Endothelial cell of hepatic sinusoid (primary cell): ENCODE data around the gene PTX4.

Experiments used
- in situ Hi-C: cut with HindIII; loops from 2 replicates; pipeline ENCODE4 v1.10.0; 2017; ENCODE audit warnings: low sequenced_read_pairs

Gene PTX4

DNA sequence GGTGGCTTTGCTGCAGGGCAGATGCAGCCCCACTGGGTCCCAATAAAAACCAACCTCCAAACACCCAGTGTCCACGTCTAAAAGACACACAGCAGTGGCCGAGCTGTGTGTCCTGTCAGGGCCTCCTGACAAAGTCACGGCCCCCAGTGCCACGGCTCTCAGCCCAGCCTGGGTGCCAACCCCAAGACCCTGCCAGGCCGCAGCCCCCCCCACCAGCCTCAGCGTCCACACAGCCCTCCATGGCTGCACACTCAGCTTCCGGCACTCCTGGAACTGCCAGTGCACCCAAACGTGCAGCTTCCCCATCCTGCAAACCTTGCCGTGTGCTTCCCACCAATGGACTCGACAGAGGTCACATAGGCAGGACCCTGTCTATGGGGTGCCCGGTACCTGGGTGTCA, 40.8 kb downstream of the PTX4 start:
- in situ Hi-C loops, result no loop called here

- in situ Hi-C loops, result no loop called here
Observed at GRCh38 chr16:1446296-1447080, 42.3 kb downstream of the PTX4 start.

DNA sequence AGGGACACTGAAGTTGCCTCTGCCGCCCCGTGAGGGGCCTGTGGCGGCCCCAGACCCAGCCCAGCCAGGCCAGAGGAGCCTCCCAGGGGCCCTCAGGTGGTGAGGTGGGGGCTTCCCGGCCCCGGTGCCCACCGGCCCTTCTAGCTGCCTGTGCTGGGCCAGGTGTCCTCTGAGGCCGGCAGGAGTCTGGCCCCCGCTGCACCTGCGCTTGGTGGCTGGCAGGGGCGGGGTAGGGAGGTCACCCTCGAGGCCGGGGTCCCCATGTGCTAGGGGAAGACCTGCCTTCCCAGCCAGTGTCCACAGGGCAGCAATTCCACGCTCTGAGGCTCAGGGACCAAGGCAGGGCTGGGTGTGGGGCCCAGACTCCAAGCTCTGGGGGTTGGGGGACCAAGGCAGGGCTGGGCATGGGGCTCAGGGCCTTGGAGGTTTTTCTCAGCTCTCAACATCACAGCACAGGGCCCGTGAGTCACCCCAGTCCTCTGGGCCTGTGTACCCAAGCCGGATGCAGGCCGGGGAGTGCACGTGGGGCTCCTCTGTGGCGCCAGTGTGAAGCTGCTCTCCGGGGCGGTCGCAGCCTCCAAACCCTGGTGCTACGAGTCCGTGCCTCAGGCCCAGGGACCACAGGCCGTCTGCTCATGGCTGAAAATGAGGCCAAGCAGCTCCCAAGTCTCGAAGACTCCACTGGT, 43.1 kb downstream of the PTX4 start:
- in situ Hi-C loops, result no loop called here

GRCh38 chr16:1444730-1445517, 43.8 kb downstream of the PTX4 start:
- in situ Hi-C loops, result no loop called here

- in situ Hi-C loops, result no loop called here
Observed at GRCh38 chr16:1443980-1444729, 44.6 kb downstream of the PTX4 start, which contains the start of gene CCDC154. Gene CCDC154 (minus strand): TSS chr16:1444556. CDS start chr16:1444322, 234 bp downstream.

DNA sequence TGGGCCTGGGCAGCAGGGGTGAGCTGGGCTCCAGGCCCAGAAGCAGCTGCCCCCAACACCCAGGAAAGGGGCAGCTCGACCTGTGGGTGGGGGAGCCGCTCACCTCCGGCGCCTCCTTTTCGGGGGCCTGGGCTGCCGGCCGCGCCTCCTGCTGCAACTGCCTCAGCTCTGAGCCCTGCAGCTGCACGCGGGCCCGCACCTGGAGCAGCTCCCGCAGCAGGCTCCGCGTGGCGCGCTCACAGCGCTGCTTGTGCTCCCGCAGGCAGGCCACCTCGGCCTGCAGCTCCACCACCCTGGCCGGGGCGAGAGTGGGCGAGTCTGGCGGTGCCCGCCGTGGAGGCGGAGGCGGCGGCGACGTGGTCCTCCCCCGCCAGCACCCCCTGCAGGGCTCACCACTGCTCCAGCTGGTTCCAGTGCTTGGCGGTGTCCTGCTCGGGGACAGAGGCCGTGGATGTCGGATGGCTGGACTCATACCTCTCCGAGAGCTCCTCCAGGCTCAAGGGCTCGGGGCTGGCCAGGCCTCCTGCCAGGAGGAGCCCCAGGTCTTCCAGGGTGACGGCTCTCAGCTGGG, 45.3 kb downstream of the PTX4 start:
- in situ Hi-C loops, result no loop called here

DNA sequence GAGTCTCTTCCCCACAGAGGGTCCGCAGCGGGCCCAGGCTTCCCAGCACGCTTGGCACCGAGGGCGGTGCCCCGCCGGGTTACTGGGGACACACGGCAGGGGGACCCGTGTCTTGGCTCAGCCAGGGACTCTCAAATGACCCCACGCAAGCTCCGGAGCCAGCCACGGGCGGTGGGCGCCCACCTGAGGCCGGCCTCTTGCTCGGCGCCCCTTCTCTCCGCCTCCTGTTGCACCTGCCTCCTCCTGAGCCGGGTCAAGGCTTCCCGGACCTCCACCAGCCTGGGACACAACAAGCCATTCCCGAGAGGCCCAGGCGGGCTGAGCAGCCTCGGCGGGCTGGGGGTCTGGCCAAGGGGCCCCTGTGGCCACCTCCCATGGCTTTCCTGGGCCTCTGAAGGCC, 46.0 kb downstream of the PTX4 start:
- in situ Hi-C loops, result no loop called here

GRCh38 chr16:1441391-1441829, 47.3 kb downstream of the PTX4 start:
- in situ Hi-C loops, result no loop called here

GRCh38 chr16:1439699-1440074, 49.1 kb downstream of the PTX4 start:
- in situ Hi-C loops, result loop anchor here (5.0 to 10.0 kb wide), 2 partner anchors 45 to 62 kb away; partner anchors contain the start of gene PTX4

DNA sequence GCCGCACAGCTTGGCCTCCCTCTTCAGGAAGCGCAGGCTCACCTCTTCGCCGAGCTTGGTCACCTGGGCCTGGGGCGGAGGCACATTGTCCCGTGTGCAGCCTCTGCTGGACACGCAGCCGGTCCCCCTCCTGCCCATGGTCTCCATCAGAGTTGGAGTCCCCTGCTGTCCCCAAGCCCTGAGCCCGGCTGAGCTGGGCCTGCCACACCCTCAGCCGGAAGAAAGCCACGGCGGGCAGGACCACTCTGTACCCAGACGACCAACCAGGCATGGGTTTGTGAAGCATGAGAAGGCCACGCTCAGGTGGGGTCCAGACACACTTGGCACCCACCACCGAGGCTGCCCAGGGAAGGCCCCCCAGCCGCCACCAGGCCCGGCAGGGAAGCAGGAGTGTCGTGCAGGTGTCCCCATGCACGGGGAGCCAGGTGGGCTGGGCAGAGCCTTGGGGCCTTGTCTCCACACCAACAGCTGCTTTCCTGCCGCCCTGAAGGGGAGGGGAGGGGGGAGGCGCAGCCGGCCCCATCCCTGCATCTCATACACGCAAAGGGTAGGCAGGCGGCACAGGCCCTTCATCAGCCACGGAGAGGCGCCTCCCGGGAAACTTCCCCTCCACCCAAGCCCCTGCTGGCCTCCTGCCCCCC, 49.6 kb downstream of the PTX4 start:
- in situ Hi-C loops, result loop anchor here (5.0 to 10.0 kb wide), 2 partner anchors 46 to 62 kb away; partner anchors contain the start of gene PTX4

DNA sequence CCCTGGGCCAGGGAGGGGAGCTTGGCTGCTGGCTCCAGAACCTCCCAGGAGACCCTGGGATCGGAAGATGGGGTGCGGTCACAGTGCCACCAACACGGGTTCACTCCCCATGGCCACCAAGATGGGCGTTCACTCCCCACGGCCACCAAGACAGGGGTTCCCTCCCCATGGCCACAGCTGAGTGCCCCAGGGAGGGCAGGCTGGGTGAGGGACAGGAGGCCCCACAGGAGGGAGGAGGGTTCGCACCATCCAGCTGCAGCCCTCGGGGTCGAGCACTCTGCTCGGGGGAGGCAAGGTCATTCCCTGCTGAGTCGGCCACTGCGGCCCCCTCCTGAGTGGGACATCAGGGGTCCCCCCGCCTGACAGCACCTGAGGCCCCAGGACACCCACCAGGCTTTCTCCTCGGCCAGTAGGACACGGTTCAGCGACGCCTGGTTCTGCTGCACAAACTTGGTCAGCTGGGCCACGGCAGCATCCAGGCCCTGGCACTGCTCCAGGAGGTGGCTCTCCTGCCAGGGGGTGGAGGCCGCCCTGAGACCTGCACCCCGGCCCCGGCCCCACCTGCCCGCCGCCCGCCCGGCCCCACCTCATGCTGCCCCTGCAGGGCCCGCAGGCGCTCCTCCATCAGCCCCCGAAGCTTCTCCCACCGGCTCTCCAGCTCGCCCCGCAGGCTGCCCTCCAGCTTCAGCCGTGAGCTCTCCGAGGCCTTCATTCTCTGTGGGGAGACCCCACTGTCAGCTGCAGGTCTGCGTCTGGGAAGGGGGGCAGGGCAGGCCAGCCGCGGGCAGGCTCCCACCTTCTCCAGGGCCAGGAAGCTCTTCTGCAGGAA, 50.3 kb downstream of the PTX4 start:
- in situ Hi-C loops, result loop anchor here (5.0 to 10.0 kb wide), 2 partner anchors 46 to 61 kb away; partner anchors contain the start of gene PTX4

GRCh38 chr16:1437606-1438005, 51.1 kb downstream of the PTX4 start:
- in situ Hi-C loops, result loop anchor here (5.0 to 10.0 kb wide), 2 partner anchors 47 to 60 kb away; partner anchors contain the start of gene PTX4

DNA sequence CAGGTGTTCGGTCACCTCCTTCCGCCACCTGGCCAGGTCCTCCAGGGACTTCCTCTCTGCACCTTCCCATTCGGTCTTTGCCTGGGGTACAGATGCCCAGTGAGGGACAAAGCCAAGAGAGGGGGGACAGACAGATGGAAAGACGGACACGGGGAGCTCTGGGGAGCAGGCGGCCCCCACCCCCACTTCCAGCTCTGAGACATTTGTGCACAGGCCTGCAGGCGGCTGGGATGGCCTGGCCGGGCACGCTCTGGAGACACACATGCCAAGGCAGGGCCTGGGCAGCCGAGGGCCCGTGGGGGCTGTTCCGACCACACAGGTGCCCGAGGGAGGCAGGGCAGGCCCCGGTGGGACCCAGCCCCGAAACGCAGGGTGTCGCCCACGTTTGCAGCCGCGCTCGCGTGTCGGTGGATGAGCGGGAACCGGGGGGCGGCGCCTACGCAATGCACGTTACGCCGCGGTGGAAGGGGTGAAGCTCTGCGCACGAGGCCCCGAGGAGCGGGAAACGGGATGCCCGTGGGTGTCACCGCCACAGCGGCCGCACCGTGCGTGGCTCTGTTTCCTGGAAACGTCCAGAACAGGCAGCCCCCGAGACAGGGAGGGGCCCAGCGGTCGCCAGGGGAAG, 51.9 kb downstream of the PTX4 start:
- in situ Hi-C loops, result loop anchor here (5.0 to 10.0 kb wide), 2 partner anchors 48 to 60 kb away; partner anchors contain the start of gene PTX4

DNA sequence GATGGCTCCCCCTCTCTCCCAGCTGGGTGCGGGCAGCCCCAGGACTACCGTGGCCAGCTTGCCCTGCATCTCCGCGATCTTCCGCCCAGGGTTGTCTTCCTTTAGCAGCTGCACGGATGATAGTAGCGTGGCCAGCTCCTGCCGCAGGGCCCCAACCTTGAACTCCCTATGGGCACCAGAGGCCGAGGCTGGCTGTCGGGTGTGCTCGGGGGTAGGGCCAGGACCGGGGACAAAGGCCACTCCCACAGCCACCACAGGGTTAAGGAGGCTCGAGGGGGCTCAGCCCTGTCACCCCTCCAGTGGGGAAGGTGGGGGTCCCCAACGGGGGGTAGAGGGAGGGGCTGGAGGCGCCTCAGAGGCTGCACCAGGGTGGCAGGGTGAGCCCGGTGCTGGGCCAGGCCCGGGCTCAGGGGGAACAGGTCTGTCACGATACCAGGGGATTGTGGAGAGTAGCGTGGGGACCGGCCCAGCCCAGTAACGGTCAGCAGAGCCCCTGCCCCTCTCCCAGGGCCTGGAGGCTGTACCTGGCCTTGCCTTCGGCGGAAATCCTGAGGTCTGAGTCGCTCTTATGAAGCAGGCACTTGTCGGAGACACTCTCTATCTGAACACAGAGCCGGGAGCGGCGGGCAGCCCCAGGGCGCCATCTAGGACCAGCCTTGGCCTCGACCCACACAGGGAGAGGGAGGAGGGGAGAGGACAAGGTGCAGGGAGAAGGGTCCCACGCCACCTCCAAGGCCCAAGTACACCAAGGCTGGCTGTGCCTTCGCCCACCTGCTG, 52.6 kb downstream of the PTX4 start:
- in situ Hi-C loops, result loop anchor here (5.0 to 10.0 kb wide), 2 partner anchors 49 to 59 kb away; partner anchors contain the start of gene PTX4
